Renal cortex interstitium (tissue), 11 donors: ENCODE measurements around the gene GGTLC2. TPM values are rescaled to one million over a fixed set of nuclear protein-coding genes. Genes with fewer than 3 reads are reported as not detected.

Source experiments
- DNase-seq, 11 donors: peaks; one replicate each; pipeline ENCODE4 v3.0.0-alpha.2; 2013; ENCODE audit warnings: low read depth in 9 of 11, low spot score in 4 of 11; ENCODE audit errors: extremely low read depth in 1 of 11
- polyA plus RNA-seq, 3 donors: library from polyadenylated mRNA; unstranded; fragments of 120-200 nt; gene quantifications; one replicate each; pipeline ENCODE4 v1.2.1, GENCODE V29; 2013; ENCODE audit not compliant: insufficient read length in 3 of 3

Gene GGTLC2
- polyA plus RNA-seq, 3 donors: 0.30 to 0.32 TPM; not detected in 1

GRCh38 chr22:22662095-22662494 lies 17.7 kb downstream of the GGTLC2 start:
- DNase-seq: no peak

DNA sequence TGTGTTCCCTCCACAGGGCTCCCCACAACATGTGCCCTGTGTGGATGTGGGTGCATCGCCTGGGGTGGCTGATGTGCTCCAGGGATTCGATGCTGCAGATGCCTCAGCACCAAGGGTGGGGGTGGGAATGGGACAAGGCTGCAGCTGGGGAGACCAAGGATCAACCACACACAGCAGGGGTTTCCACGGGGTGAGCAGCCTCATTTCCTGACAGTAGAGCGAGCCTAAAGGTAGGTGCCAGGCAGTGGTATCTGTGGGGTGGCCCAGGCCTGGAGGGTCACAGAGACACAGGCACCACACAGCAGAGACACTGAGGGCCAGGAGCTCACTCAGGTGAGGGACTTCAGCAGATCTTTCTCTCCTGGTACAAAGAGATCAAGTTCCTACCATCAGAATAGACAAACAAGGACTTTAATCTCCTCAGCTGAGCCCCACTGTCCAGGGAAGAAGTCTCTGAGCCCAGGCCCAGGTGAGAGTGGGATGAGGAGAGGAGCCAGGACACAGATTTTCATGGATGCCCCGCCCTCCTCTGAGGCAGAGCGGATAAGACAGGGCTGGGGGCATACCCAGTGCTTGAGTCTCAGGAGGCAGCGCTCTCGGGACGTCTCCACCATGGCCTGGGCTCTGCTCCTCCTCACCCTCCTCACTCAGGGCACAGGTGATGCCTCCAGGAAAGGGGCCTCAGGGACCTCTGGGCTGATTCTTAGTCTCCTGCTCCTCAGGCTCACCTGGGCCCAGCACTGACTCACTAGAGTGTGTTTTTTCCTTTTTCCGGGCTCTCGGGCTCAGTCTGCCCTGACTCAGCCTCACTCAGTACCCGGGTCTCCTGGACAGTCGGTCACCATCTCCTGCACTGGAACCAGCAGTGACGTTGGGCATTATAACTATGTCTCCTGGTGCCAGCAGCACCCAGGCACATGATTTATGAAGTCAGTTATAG lies 19.7 kb downstream of the GGTLC2 start:
- no peak for DNase-seq

DNA sequence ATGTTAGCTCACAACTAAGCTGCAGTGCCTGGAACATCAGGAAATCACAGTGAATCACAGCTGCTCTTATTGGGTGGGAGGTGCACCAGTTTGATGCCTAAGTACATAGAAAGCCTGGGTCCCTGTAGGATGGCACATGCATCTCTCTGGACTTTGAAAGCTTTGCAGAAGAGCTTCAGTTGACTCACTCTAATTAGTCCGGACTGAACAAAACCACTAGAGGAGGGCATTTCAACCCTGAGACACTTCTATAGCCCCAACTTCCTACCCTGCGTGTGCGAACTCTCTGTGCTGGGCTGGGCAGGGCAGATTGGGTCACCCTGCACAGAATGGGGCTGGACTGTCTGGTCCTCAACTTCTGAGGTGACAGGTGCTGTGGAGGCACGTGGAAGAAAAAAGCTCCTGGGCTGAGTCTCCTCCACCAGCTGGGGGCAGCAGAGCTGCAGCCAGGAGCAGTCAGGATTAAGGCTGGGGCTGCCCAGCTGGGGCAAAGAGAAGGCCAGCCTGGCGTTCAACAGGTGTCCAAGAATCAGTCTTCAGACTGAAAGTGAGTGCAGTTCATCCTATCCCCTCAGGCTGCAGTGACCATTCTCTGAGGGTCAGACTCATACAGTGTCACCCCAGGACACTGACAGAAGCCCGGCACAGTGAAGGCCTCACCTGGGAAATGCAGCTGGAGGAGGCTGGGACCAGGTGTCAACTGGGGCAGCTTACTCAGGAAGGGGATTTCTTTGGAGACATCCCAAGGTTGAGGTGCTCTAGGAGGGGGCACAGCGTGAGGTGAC lies 22.1 kb downstream of the GGTLC2 start:
- no peak for DNase-seq

- no peak for DNase-seq
Observed at GRCh38 chr22:22667966-22668880, 23.8 kb downstream of the GGTLC2 start.

GRCh38 chr22:22669093-22669492 lies 24.7 kb downstream of the GGTLC2 start:
- DNase-seq: no peak

- no peak for DNase-seq
Observed at GRCh38 chr22:22670076-22670795, 25.8 kb downstream of the GGTLC2 start.

DNA sequence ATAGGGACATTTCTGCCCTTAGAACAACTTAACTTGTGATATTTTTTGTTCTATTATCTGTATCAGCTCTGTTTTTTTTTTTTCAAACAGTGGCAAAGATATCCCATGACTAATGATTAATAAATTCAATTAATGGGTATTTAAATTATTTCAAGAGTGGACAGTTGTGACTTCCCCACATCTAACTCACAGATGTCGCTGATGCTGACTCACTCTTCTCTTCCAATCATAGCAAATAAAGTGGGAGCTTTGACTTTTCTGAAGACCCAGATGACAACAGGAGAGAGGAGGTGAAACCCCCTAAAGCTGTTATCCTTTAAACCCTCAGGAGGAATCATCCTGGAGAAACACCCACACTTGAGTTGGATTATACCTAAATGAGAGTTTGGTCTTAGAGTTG lies 27.1 kb downstream of the GGTLC2 start:
- DNase-seq: no peak

DNA sequence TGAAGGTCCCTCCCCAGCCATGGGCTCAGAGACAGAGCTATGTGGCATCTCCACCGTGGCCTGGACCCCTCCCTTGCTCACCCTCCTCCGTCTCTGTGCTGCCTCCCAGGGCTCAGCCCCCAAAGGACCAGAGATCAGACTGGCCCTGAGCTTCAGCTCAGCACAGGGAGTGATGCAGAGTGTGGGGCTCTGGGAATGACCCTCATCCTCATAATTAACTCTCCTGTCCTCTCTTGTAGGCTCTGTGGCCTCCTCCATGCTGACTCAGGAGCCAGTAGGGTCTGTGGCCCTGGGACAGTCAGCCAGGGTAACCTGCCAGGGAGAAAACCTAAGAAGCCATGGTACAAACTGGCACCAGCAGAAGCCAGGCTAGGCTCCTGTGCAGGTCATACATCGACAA lies 28.7 kb downstream of the GGTLC2 start:
- DNase-seq: no peak

GRCh38 chr22:22673628-22674027 lies 29.2 kb downstream of the GGTLC2 start:
- DNase-seq: no peak

DNA sequence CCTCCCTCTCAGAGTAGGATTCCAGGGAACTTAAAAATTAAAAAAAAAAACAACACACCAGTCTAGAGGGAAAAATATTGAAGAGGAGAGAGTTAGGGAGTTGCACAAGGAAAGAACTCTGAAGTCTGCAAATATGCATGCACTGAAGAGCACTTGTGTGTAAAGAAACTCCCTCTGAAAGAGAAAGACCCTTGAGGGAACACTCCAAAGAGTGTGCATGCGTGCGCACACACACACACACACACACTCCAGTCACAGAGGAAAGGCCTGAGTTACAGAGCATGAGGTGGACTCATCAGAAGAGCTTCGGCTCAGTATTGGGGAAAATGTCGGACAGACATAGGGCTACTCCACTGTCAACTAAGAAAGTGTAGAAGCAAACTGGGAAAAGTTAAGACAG lies 30.1 kb downstream of the GGTLC2 start:
- DNase-seq: no peak

- no peak for DNase-seq
Observed at GRCh38 chr22:22678970-22679369, 34.6 kb downstream of the GGTLC2 start.

- no peak for DNase-seq
Observed at GRCh38 chr22:22680396-22680795, 36.0 kb downstream of the GGTLC2 start.

DNA sequence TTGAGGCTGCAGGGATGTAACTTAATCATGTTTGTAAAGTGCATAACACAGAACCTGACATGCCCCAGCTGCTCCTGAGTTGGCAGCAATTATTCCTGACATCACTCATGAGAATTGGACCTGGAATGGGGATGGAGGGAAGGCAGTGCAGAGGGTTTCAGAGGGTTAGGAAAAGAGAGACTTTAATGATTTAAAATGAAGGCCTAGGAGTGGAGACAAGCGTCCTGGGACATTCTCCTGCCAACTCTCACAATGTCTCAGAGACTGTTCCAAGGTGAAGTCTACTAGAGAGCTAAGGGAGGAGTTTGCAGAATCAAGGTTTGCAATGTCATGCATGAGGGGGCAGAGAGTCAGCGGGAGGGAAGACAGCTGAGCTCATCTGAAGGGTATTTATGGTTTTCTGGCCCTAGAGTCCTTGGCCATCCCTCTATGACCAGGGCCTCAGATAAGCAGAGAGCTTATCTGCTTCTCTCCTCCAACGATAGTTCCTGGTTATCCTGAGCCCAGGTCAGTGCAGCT lies 36.9 kb downstream of the GGTLC2 start:
- DNase-seq: peak in 5 of 11 donors; percentile 23 to 50 (median 45)

- no peak for DNase-seq
Observed at GRCh38 chr22:22682196-22682595, 37.8 kb downstream of the GGTLC2 start.

- no peak for DNase-seq
Observed at GRCh38 chr22:22682807-22683667, 38.6 kb downstream of the GGTLC2 start.

- no peak for DNase-seq
Observed at GRCh38 chr22:22683668-22684361, 39.4 kb downstream of the GGTLC2 start.
